ENCODE measurements around the gene LARGE1.

- no peak for TF ChIP-seq CTCF (IDR thresholded peaks at IDR 0.05 in 8 of 11, conservative IDR thresholded peaks at IDR 0.05 in 3 of 11)
- no peak for TF ChIP-seq POLR2A (IDR thresholded peaks at IDR 0.05)
- TF ChIP-seq POLR2AphosphoS5 (IDR thresholded peaks at IDR 0.05) = no peak
Observed at GRCh38 chr22:33654173-33654895, 265.9 kb downstream of the LARGE1 start.
